H9 (cell line): ENCODE data around the gene YPEL1. TPM values are rescaled to one million over a fixed set of nuclear protein-coding genes. Genes with fewer than 3 reads are reported as not detected.

Experiments
- DNase-seq: peaks from one replicate; pipeline ENCODE4 v3.0.0-alpha.2; 2017
- H2AFZ ChIP-seq: one replicate; pipeline ENCODE4 v1.6.1; 2013; ENCODE audit warnings: mild to moderate bottlenecking, low read length, control low read depth, moderate library complexity
- H2AK5ac ChIP-seq: 2 replicates; pipeline ENCODE4 v1.6.1; 2013; ENCODE audit warnings: low read length, control low read depth, mixed read lengths; ENCODE audit not compliant: insufficient read length
- H2BK120ac ChIP-seq: one replicate; pipeline ENCODE4 v1.6.1; 2013; ENCODE audit warnings: low read depth, mild to moderate bottlenecking, low read length, control low read depth, inconsistent platforms; ENCODE audit not compliant: poor library complexity, severe bottlenecking
- H2BK12ac ChIP-seq: 2 replicates; pipeline ENCODE4 v1.6.1; 2013; ENCODE audit warnings: low read length, control low read depth, mixed read lengths, low read depth; ENCODE audit not compliant: insufficient read length
- H2BK15ac ChIP-seq: 2 replicates; pipeline ENCODE4 v1.6.1; 2013; ENCODE audit warnings: low read depth, low read length, control low read depth
- H2BK20ac ChIP-seq: one replicate; pipeline ENCODE4 v1.6.1; 2013; ENCODE audit warnings: low read depth, mild to moderate bottlenecking, low read length, control low read depth, inconsistent platforms; ENCODE audit not compliant: poor library complexity, severe bottlenecking
- H2BK5ac ChIP-seq: 2 replicates; pipeline ENCODE4 v1.6.1; 2013; ENCODE audit warnings: low read length, control low read depth, mixed read lengths; ENCODE audit not compliant: insufficient read length
- H3K14ac ChIP-seq: 2 replicates; pipeline ENCODE4 v1.6.1; 2013; ENCODE audit warnings: low read length, control low read depth; ENCODE audit not compliant: insufficient read depth
- H3K18ac ChIP-seq: 2 replicates; pipeline ENCODE4 v1.6.1; 2013; ENCODE audit warnings: low read depth, mild to moderate bottlenecking, mixed read lengths, low read length, control low read depth; ENCODE audit not compliant: insufficient read length
- H3K23ac ChIP-seq: 2 replicates; pipeline ENCODE4 v1.6.1; 2013; ENCODE audit warnings: low read length, control low read depth, mixed read lengths, low read depth; ENCODE audit not compliant: insufficient read length
- H3K23me2 ChIP-seq: 2 replicates; pipeline ENCODE4 v1.6.1; 2013; ENCODE audit warnings: low read depth, mild to moderate bottlenecking, mixed read lengths, low read length, control low read depth; ENCODE audit not compliant: insufficient read length, poor library complexity, severe bottlenecking
- H3K27ac ChIP-seq: 2 replicates; pipeline ENCODE4 v1.5.1; 2013; ENCODE audit warnings: low read length, control low read depth, mixed read lengths, low read depth; ENCODE audit not compliant: insufficient read length
- H3K27me3 ChIP-seq: 2 replicates; pipeline ENCODE4 v1.6.1; 2013; ENCODE audit warnings: low read length, control low read depth, inconsistent platforms; ENCODE audit not compliant: insufficient read depth
- H3K4ac ChIP-seq: 2 replicates; pipeline ENCODE4 v1.6.1; 2013; ENCODE audit warnings: low read depth, mild to moderate bottlenecking, control low read depth, inconsistent platforms, low read length, moderate library complexity
- H3K4me1 ChIP-seq: 2 replicates; pipeline ENCODE4 v1.6.1; 2013; ENCODE audit warnings: low read length, control low read depth, inconsistent platforms; ENCODE audit not compliant: insufficient read depth
- H3K4me2 ChIP-seq: 2 replicates; pipeline ENCODE4 v1.6.1; 2013; ENCODE audit warnings: low read length, control low read depth, mixed read lengths; ENCODE audit not compliant: insufficient read length, insufficient read depth
- H3K56ac ChIP-seq: 2 replicates; pipeline ENCODE4 v1.6.1; 2013; ENCODE audit warnings: low read depth, mild to moderate bottlenecking, mixed read lengths, low read length, control low read depth; ENCODE audit not compliant: insufficient read length
- H3K79me1 ChIP-seq: 2 replicates; pipeline ENCODE4 v1.6.1; 2013; ENCODE audit warnings: low read depth, mild to moderate bottlenecking, moderate library complexity, low read length, control low read depth, inconsistent platforms; ENCODE audit not compliant: insufficient read depth, poor library complexity, severe bottlenecking
- H3K79me2 ChIP-seq: 2 replicates; pipeline ENCODE4 v1.6.1; 2013; ENCODE audit warnings: low read length, control low read depth, inconsistent platforms; ENCODE audit not compliant: insufficient read depth
- H3K9ac ChIP-seq: 2 replicates; pipeline ENCODE4 v1.6.1; 2013; ENCODE audit warnings: low read length, control low read depth, mixed read lengths; ENCODE audit not compliant: insufficient read length; ENCODE audit errors: extremely low read depth
- H3K9me3 ChIP-seq: one replicate; pipeline ENCODE4 v1.6.1; 2013; ENCODE audit warnings: low read depth, low read length, inconsistent platforms; ENCODE audit not compliant: control insufficient read depth
- H3T11ph ChIP-seq: one replicate; pipeline ENCODE4 v1.6.1; 2013; ENCODE audit warnings: mild to moderate bottlenecking, low read length, control low read depth, inconsistent platforms
- H4K20me1 ChIP-seq: one replicate; pipeline ENCODE4 v1.6.1; 2013; ENCODE audit not compliant: control insufficient read depth, insufficient read length, insufficient read depth
- H4K5ac ChIP-seq: 2 replicates; pipeline ENCODE4 v1.6.1; 2013; ENCODE audit warnings: low read depth, mild to moderate bottlenecking, mixed read lengths, low read length, control low read depth; ENCODE audit not compliant: insufficient read length
- H4K8ac ChIP-seq: replicated peaks from 2 replicates; pipeline ENCODE4 v1.6.1; 2013; ENCODE audit warnings: low read length, control low read depth, mixed read lengths, low read depth; ENCODE audit not compliant: insufficient read length
- H4K91ac ChIP-seq: 2 replicates; pipeline ENCODE4 v1.6.1; 2013; ENCODE audit warnings: low read depth, mild to moderate bottlenecking, moderate library complexity, mixed read lengths, low read length, control low read depth; ENCODE audit not compliant: insufficient read length
- H3K27ac Mint-ChIP-seq, 3 experiments: 2 replicates in 2 of 3; 3 replicates in 1 of 3; pipeline ENCODE4 v1.8.0; 2020 to 2021; ENCODE audit warnings: mixed read lengths in 3 of 3, mild to moderate bottlenecking in 1 of 3, moderate library complexity in 1 of 3
- H3K27me3 Mint-ChIP-seq: 2 replicates; pipeline ENCODE4 v1.8.0; 2021; ENCODE audit warnings: low read depth, mild to moderate bottlenecking, moderate library complexity, mixed read lengths
- H3K36me3 Mint-ChIP-seq, 3 experiments: 2 replicates in 2 of 3; 3 replicates in 1 of 3; pipeline ENCODE4 v1.8.0; 2020 to 2021; ENCODE audit warnings: low read depth in 3 of 3, mixed read lengths in 3 of 3; ENCODE audit not compliant: insufficient read depth in 1 of 3
- H3K4me1 Mint-ChIP-seq, 2 experiments: 2 replicates each; pipeline ENCODE4 v1.8.0; 2020; ENCODE audit warnings: mixed read lengths in 2 of 2
- H3K4me3 Mint-ChIP-seq, 2 experiments: 2 replicates in 1 of 2; 3 replicates in 1 of 2; pipeline ENCODE4 v1.8.0; 2020 to 2021; ENCODE audit warnings: mild to moderate bottlenecking in 2 of 2, mixed read lengths in 2 of 2, moderate library complexity in 1 of 2
- H3K9me3 Mint-ChIP-seq, 2 experiments: 2 replicates in 1 of 2; 3 replicates in 1 of 2; pipeline ENCODE4 v1.8.0; 2020; ENCODE audit warnings: mild to moderate bottlenecking in 2 of 2, mixed read lengths in 2 of 2, moderate library complexity in 1 of 2
- WGBS: extraction: QIAGEN DNeasy Blood & Tissue Kit; methylation state at CpG from one replicate; pipeline ENCODE4 v1.1.7; 2013; ENCODE audit warnings: missing lambda C conversion rate, low lambda C conversion rate, mixed read lengths; ENCODE audit not compliant: insufficient read length; ENCODE audit errors: extremely low coverage; 5-methylcytosine and 5-hydroxymethylcytosine counted together
- total RNA-seq: library from RNA; stranded (reverse); gene quantifications from 2 replicates; pipeline ENCODE4 v1.2.1, GENCODE V29; 2021
- TF ChIP-seq, protein P1 (sequence below): fragments of 200-600 bp; sonication (generic); conservative IDR thresholded peaks from 3 replicates; pipeline ENCODE4 v1.8.0; 2021; ENCODE audit warnings: antibody characterized with exemption, mild to moderate bottlenecking

Gene YPEL1
- total RNA-seq, 1 experiment from 2014 or later: 5.4 TPM

- Mint-ChIP-seq H3K4me1 (peaks cover 13 to 17% of the 10 kb centered on the region in 2 experiments), H3K36me3 (peaks cover 0 to 6% (median 0%) of the 10 kb centered on the region in 3 experiments; a peak in 1 of 7 replicates), H3K4me3 (no peak overlapping the region), H3K27me3 (peaks cover 21% of the 10 kb centered on the region), H3K9me3 (no peaks in the 10 kb centered on the region), H3K27ac (no peak overlapping the region)
- Histone ChIP-seq H3K23ac (no peak overlapping the region), H2BK15ac (no peak overlapping the region), H3K9me3 (no peaks in the 10 kb centered on the region), H3K27ac (no peak overlapping the region), H3K79me2 (no peaks in the 10 kb centered on the region), H4K8ac (no peak overlapping the region), H4K5ac (no peak overlapping the region), H2BK20ac (no peak overlapping the region), H2BK120ac (no peak overlapping the region), H2AK5ac (no peak overlapping the region), H3T11ph (no peak overlapping the region), H2BK5ac (no peak overlapping the region), H3K79me1 (no peaks in the 10 kb centered on the region), H3K4ac (no peak overlapping the region), H3K56ac (no peak overlapping the region), H3K27me3 (no peaks in the 10 kb centered on the region), H2BK12ac (no peak overlapping the region), H3K9ac (no peak overlapping the region), H2AFZ (no peak overlapping the region), H3K14ac (no peak overlapping the region), H3K18ac (no peak overlapping the region), H3K23me2 (peaks cover 6% of the 10 kb centered on the region), H3K4me1 (peaks cover 4% of the 10 kb centered on the region; the same call in 1 of the 2 replicates), H4K91ac (no peak overlapping the region), H3K4me2 (no peak overlapping the region), H4K20me1 (no peaks in the 10 kb centered on the region)
- TF ChIP-seq, protein P1, sequence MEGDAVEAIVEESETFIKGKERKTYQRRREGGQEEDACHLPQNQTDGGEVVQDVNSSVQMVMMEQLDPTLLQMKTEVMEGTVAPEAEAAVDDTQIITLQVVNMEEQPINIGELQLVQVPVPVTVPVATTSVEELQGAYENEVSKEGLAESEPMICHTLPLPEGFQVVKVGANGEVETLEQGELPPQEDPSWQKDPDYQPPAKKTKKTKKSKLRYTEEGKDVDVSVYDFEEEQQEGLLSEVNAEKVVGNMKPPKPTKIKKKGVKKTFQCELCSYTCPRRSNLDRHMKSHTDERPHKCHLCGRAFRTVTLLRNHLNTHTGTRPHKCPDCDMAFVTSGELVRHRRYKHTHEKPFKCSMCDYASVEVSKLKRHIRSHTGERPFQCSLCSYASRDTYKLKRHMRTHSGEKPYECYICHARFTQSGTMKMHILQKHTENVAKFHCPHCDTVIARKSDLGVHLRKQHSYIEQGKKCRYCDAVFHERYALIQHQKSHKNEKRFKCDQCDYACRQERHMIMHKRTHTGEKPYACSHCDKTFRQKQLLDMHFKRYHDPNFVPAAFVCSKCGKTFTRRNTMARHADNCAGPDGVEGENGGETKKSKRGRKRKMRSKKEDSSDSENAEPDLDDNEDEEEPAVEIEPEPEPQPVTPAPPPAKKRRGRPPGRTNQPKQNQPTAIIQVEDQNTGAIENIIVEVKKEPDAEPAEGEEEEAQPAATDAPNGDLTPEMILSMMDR: no peak
- no peak for DNase-seq
- WGBS: no CpG with 5 or more reads among the region's 7 CpGs
These were observed 74.7 kb downstream of the YPEL1 start for GRCh38 chr22:21660904-21661303.
